Activated T-helper 1 cell treated with Interleukin-2 at 50 U/mL for 16 hours (primary cell): Measurements from ENCODE around the gene GBP3.
"Not testable (repeated sequence)": the region's sequence is repeated elsewhere in the genome, so short reads cannot be mapped to it uniquely, and the experiment has no call there.

Experiments used
- DNase-seq: peaks from one replicate; pipeline ENCODE4 v3.0.0-alpha.2; 2020; ENCODE audit warnings: low read depth

Gene GBP3

GRCh38 chr1:89022167-89022959 lies at the start of gene GBP3:
Gene GBP3 (minus strand): TSS chr1:89022866. CDS start chr1:89020721, 2,145 bp downstream.
- no peak for DNase-seq

GRCh38 chr1:89070509-89070908 lies 47.8 kb upstream of the GBP3 start:
- DNase-seq = no peak

GRCh38 chr1:89069951-89070350 lies 47.3 kb upstream of the GBP3 start:
- DNase-seq = no peak

- no peak for DNase-seq
Observed at GRCh38 chr1:89068291-89068690, 45.6 kb upstream of the GBP3 start.

GRCh38 chr1:89065079-89065868 lies 42.6 kb upstream of the GBP3 start, which contains the start of gene GBP1:
Gene GBP1 (minus strand): TSS chr1:89065208. CDS start chr1:89063234, 1,974 bp downstream.
- no peak for DNase-seq

GRCh38 chr1:89064632-89065031 lies 42.0 kb upstream of the GBP3 start:
- DNase-seq = no peak

GRCh38 chr1:89063094-89063493 lies 40.4 kb upstream of the GBP3 start:
- DNase-seq = no peak

GRCh38 chr1:89060091-89060490 lies 37.4 kb upstream of the GBP3 start:
- no peak for DNase-seq

GRCh38 chr1:89051955-89052312 lies 29.3 kb upstream of the GBP3 start:
- DNase-seq = no peak

- no peak for DNase-seq
Observed at GRCh38 chr1:89051300-89051954, 28.8 kb upstream of the GBP3 start.

GRCh38 chr1:89050649-89051033 lies 28.0 kb upstream of the GBP3 start:
- no peak for DNase-seq

GRCh38 chr1:89049901-89050648 lies 27.4 kb upstream of the GBP3 start:
- DNase-seq = not testable (repeated sequence)

- DNase-seq = not testable (repeated sequence)
Observed at GRCh38 chr1:89049187-89049586, 26.5 kb upstream of the GBP3 start.

GRCh38 chr1:89047734-89048133 lies 25.1 kb upstream of the GBP3 start:
- DNase-seq = no peak

GRCh38 chr1:89046318-89047183 lies 23.9 kb upstream of the GBP3 start:
- not testable (repeated sequence) for DNase-seq

- DNase-seq = no peak
Observed at GRCh38 chr1:89044970-89045721, 22.5 kb upstream of the GBP3 start.

GRCh38 chr1:89043940-89044339 lies 21.3 kb upstream of the GBP3 start:
- no peak for DNase-seq

GRCh38 chr1:89042491-89042890 lies 19.8 kb upstream of the GBP3 start:
- DNase-seq = no peak

- DNase-seq = no peak
Observed at GRCh38 chr1:89041721-89042120, 19.1 kb upstream of the GBP3 start.

GRCh38 chr1:89041119-89041641 lies 18.5 kb upstream of the GBP3 start:
- DNase-seq = no peak
